Dermis blood vessel endothelial cell (primary cell): ENCODE measurements around the gene GNAZ. TPM values are rescaled to one million over a fixed set of nuclear protein-coding genes. Genes with fewer than 3 reads are reported as not detected.

Experiments
- DNase-seq: peaks from one replicate; pipeline ENCODE4 v3.0.0; 2010
- total RNA-seq: library from RNA; depleted of rRNA; stranded (reverse); fragments of >200 nt; gene quantifications from 2 replicates; pipeline ENCODE4 v1.2.3, GENCODE V29; 2014

Gene GNAZ
- total RNA-seq, 1 donor from 2014 or later, result 0.68 TPM

- no peak for DNase-seq
Observed at GRCh38 chr22:23159291-23159630, 88.9 kb downstream of the GNAZ start.

GRCh38 chr22:23161029-23161428, 90.7 kb downstream of the GNAZ start:
- DNase-seq, result no peak

- DNase-seq, result no peak
Observed at GRCh38 chr22:23161574-23161973, 91.3 kb downstream of the GNAZ start.

DNA sequence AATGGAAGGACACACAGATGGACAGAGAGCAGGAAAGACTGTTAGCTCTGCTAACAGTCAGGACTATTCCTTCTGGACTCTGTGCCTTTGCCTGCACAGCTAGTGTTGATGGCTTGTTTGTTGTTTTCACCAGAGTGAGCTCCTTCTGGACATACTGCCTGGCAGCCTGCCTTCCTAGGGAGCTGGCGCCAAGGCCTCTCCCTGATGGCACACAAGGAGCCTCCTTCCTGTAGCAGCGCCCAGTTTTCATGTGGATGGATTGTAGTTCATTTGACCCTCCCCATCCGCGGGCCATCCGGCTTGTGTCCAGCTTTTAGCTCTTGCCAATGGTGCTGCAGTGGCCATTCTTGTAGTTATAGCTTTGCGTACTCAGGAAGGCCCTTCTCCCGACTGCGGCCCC, 93.3 kb downstream of the GNAZ start:
- DNase-seq, result no peak

- no peak for DNase-seq
Observed at GRCh38 chr22:23164091-23164490, 93.8 kb downstream of the GNAZ start.

GRCh38 chr22:23166042-23166831, 95.9 kb downstream of the GNAZ start:
- no peak for DNase-seq

GRCh38 chr22:23166841-23167616, 96.7 kb downstream of the GNAZ start:
- DNase-seq, result no peak

DNA sequence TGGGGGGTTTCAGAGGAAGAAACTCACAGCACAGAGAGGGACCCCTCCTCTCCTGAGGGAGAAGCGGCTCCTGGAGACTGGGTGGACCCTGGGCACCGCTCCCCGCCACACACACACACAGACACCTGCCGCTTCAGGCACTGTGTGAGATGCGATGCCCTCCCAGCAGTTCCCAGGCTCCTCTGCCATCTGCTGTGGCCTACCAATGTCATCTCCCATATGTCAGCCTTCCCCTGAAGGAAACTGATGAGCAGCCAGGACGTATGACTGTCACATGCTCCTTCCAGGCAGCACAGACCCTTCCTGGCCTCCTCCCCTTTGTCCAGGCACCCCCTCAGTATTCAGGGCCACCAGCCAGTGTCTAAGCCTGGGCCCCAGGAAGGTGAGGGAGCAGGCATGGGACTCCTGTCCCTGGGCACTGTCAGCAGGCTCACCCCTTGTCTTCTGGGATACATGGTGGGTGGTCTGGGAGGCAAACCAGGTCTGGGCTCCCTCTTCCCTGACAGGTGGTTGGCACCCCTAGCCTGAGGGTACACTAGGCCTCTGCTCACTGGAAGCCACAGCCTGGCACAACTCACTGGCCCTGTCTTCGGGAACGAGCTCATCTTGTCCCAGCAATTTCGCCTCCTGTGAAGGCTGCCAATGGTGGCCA, 98.2 kb downstream of the GNAZ start:
- no peak for DNase-seq

- no peak for DNase-seq
Observed at GRCh38 chr22:23169043-23169406, 98.7 kb downstream of the GNAZ start.

Other genes starting within 250 kb of the GNAZ start
- gene IGLL5, start 182.7 kb upstream of the GNAZ start, total RNA-seq, result not detected in 2 replicates
- gene RSPH14, start 71.5 kb downstream of the GNAZ start, total RNA-seq, result 0.17 and 0.23 TPM in 2 replicates
- gene RAB36, start 75.0 kb downstream of the GNAZ start, total RNA-seq, result 0.34 and 0.70 TPM in 2 replicates
- gene BCR, start 110.0 kb downstream of the GNAZ start, total RNA-seq, result 186 and 288 TPM in 2 replicates